PFSK-1 (cell line): Measurements from ENCODE around the gene SAMD4A.

ENCODE experiments used
- FOXP2 ChIP-seq: optimal IDR thresholded peaks from 2 replicates; pipeline ENCODE3; 2011; ENCODE audit warnings: borderline replicate concordance, control low read depth, inconsistent platforms; ENCODE audit not compliant: insufficient read depth; ENCODE audit errors: extremely low read length, extremely low read depth
- POLR2AphosphoS5 ChIP-seq: IDR thresholded peaks from 2 replicates; pipeline ENCODE4 v1.6.1; 2012; ENCODE audit warnings: low read depth, mild to moderate bottlenecking, control low read depth, low read length, moderate library complexity
- SIN3A ChIP-seq: IDR thresholded peaks from 2 replicates; pipeline ENCODE4 v1.6.1; 2012; ENCODE audit warnings: mild to moderate bottlenecking, low read length, moderate library complexity, borderline replicate concordance; ENCODE audit not compliant: insufficient read depth
- TAF1 ChIP-seq: IDR thresholded peaks from 2 replicates; pipeline ENCODE4 v1.6.1; 2012; ENCODE audit warnings: low read length, control low read depth, borderline replicate concordance; ENCODE audit not compliant: insufficient read depth
- TF ChIP-seq, protein P1 (sequence below), 2 experiments: IDR thresholded peaks; 2 replicates each; pipeline versions ENCODE4 v1.6.1 to v1.8.0; 2011 to 2012; ENCODE audit warnings: low read depth in 2 of 2, low read length in 2 of 2, control low read depth in 1 of 2, inconsistent platforms in 1 of 2, mild to moderate bottlenecking in 1 of 2, moderate library complexity in 1 of 2; ENCODE audit not compliant: insufficient read depth in 1 of 2

DNA sequence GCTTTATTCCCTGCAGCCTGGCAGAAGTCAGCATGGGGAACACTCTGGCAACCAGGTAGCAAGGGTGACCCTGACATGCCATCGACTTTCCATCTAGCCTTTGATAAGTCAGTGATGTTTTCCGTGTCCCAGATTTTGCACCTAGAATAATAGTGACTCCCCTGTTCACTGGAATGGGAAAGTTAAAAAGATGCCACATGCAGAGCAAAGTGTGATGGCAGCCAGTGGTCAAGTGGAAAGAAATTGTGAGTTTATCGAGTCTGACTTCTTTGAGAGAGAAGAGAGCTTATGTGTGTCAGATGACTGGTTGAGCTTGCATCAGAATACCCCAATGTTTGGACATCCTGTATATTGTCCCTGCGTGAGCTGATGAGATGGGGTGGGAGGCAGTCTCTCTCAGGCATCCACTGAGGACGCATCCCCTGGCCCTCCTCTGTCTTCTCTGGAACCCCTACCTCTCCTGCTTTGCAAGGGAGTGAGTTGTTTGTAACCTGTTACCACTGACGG lies 187.2 kb downstream of the SAMD4A start:
- TF ChIP-seq, protein P1, sequence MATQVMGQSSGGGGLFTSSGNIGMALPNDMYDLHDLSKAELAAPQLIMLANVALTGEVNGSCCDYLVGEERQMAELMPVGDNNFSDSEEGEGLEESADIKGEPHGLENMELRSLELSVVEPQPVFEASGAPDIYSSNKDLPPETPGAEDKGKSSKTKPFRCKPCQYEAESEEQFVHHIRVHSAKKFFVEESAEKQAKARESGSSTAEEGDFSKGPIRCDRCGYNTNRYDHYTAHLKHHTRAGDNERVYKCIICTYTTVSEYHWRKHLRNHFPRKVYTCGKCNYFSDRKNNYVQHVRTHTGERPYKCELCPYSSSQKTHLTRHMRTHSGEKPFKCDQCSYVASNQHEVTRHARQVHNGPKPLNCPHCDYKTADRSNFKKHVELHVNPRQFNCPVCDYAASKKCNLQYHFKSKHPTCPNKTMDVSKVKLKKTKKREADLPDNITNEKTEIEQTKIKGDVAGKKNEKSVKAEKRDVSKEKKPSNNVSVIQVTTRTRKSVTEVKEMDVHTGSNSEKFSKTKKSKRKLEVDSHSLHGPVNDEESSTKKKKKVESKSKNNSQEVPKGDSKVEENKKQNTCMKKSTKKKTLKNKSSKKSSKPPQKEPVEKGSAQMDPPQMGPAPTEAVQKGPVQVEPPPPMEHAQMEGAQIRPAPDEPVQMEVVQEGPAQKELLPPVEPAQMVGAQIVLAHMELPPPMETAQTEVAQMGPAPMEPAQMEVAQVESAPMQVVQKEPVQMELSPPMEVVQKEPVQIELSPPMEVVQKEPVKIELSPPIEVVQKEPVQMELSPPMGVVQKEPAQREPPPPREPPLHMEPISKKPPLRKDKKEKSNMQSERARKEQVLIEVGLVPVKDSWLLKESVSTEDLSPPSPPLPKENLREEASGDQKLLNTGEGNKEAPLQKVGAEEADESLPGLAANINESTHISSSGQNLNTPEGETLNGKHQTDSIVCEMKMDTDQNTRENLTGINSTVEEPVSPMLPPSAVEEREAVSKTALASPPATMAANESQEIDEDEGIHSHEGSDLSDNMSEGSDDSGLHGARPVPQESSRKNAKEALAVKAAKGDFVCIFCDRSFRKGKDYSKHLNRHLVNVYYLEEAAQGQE (IDR thresholded peaks at IDR 0.05; ENCODE audit: insufficient read depth in 1 of 2, low read depth in 2 of 2, low read length in 2 of 2): no peak
- TF ChIP-seq SIN3A: no peak
- TF ChIP-seq POLR2AphosphoS5: no peak
- no peak for TF ChIP-seq TAF1
- no peak for TF ChIP-seq FOXP2
